HG03095 (cell line): ENCODE measurements around the gene FOLR1.

Source experiments
- ATAC-seq: cut with Tn5 transposase; IDR thresholded peaks from one replicate; pipeline ENCODE4 v1.9.1; 2021; ENCODE audit warnings: moderate library complexity; ENCODE audit not compliant: unreplicated experiment

Gene FOLR1

GRCh38 chr11:72234514-72234830, 42.5 kb downstream of the FOLR1 start:
- no peak for ATAC-seq

GRCh38 chr11:72234920-72235319, 43.0 kb downstream of the FOLR1 start:
- ATAC-seq, result no peak

GRCh38 chr11:72235351-72236057, 43.6 kb downstream of the FOLR1 start:
- ATAC-seq, result no peak

GRCh38 chr11:72236083-72236697, 44.2 kb downstream of the FOLR1 start:
- no peak for ATAC-seq

DNA sequence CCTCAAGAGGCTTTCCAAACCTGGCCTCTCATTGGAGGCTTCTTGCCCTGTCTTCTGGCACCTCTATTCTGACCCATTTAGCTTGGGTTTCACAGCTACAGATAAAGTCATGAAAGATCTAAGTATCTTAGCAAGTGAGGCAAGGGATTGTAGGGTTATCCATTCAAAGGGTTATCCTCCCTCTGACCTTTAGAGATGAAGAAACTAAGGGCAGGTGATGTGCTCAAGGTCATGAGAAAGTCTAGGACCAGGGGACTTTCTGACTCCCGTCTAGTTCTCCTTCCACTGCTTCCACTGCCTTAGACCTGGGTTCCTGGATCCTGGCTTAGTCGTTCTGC, 44.8 kb downstream of the FOLR1 start:
- ATAC-seq, result no peak

- no peak for ATAC-seq
These were observed 45.4 kb downstream of the FOLR1 start for GRCh38 chr11:72237112-72237931.

DNA sequence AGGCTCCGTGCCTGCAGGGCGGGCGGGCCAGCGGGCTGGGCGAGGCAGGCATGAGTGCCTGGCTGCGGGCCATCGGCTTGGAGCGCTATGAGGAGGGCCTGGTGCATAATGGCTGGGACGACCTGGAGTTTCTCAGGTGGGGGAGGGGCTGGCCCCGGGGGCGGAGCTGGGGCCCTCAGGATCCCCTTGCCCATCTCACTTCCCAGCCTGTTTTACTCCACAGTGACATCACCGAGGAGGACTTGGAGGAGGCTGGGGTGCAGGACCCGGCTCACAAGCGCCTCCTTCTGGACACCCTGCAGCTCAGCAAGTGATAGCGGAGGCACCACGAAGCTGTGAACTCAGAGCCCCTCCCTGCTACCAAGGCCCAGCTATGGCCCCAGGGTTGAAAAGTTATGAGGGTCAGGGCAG, 46.1 kb downstream of the FOLR1 start:
- no peak for ATAC-seq

GRCh38 chr11:72238492-72239312, 46.8 kb downstream of the FOLR1 start:
- no peak for ATAC-seq

- ATAC-seq, result no peak
These were observed 47.4 kb downstream of the FOLR1 start for GRCh38 chr11:72239313-72239848.

DNA sequence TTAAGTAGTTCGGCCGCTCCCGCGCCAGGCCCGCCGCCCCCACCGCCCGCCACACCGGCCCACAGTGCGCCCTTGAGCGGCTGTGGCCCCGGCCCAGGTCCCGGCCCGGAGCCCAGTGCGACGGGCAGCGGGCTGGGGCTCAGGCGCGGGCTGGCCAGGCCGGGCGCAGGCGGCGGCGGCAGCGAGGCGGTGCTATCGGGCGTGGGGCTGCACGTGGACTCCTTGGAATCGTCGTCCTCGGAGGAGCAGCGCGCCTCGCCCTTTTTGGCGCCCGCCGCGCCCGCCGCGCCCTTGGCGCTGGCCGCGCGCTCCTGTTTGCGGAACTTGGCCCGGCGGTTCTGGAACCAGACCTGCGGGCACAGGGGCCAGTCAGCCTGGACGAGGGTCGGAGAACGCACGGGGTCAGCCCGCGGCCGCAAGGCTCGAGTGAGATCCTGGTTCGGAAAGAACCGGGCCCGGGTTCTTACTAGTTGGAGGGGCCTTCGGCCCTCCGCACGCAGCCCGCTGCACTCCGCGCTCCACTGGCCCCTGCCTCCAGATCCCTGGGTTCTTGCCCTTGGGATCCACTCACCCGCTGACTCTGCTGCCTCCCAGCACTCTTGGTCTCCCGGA, 48.0 kb downstream of the FOLR1 start:
- ATAC-seq, result no peak

DNA sequence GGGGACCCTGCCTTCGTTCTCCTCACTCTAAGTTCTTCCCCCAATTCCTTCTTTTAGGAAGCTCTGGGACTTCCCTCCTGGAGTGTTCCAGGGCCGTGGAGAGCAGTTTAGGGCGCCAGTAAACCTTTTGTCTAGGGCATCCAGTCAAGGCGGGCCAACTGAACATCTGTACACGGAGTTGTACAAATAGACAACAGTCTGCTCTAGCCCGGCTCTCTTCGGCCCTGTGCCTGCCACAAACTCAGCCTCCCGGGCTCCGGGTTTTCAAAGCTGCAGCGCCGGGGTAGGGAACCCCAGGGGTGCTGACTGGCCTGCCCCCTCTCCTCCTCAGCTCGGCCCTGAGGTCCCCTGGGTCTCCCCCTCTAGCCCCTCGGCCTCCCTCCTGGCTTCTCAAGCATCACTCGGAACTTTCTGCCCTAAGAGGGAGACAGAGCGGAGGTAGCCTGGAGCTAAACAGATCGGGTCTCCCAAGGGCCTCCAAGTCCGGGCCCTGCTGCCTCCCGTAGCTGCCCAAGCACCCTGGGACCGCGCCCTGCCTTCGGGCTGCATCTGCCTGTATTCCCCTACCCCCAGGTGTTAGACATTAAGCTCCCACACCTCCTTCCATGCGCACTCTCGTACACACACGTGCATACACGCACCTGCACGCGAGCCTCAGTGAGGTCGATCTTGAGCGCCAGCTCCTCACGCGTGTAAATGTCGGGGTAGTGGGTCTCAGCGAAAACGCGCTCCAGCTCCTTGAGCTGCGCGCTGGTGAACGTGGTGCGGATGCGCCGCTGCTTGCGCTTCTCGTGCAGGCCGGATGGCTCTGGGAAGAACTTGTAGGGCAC, 48.7 kb downstream of the FOLR1 start:
- no peak for ATAC-seq

- ATAC-seq, result no peak
These were observed 49.4 kb downstream of the FOLR1 start for GRCh38 chr11:72241291-72241781.

DNA sequence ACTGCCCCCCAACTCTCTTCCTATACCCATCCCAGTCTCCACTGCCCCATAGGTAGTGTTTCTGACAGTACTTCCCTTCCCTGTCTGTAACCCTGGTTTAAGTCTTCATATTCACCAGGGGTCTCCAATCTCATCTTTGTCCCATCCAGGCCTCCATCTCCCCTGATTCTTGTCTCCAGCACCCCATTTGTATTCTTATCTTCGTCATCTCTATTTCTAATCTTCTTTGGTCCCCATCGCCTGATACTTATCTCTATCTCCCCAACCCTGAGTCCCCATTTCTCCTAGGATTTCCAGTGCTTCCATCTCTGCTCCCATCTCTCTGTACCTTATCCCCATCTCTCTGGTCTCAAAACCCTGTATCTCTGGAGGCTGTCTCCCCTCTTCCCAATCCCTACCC, 50.2 kb downstream of the FOLR1 start:
- no peak for ATAC-seq

DNA sequence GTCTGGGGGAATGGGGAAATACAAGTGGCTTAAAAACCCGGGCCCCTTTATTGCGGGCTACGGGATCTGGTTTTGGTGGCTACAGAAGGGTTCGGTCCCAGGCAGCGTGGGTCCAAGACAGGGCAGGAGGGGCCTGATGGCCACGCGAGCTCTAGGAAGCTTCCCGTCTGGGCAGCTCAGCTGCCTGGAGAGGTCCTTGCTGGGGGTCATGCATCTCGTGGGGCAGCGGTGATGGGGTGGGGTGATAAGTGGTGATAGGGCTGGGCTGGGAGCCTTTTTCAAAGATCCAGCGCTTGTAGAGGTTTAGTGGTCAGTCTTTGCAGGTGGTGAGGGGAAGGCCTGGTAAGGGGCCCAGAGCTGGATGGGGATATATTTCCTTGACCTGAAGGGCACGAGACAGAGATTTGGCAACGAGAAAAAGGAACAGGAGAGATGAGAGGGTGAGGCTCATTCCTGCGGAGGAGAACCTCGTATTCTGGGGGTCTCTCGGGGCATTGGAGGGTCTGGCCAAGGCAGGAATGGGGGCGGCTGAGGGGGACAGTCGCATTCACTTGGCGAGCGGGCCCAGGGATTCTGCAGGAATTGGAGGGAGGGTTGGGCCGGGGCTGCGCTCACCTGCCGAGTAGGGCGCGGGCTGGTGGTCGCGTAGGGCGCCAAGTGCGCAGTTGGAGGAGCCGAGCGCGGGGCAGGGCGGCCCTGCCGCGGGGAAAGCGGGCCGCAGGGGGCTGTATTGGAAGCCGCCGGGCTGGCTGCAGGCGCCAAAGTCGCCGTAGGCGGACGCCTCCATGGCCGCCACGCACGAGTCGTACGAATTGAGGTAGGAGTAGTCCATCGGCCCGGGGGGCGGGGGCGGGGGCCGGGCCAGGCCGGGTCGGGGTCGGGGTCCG, 51.5 kb downstream of the FOLR1 start:
- no peak for ATAC-seq

- ATAC-seq, result no peak
These were observed 52.1 kb downstream of the FOLR1 start, which contains the start of gene PHOX2A for GRCh38 chr11:72244060-72244360. Gene PHOX2A, minus strand, starts transcription at chr11:72244176. Its CDS starts 172 bp downstream, at chr11:72244004.

DNA sequence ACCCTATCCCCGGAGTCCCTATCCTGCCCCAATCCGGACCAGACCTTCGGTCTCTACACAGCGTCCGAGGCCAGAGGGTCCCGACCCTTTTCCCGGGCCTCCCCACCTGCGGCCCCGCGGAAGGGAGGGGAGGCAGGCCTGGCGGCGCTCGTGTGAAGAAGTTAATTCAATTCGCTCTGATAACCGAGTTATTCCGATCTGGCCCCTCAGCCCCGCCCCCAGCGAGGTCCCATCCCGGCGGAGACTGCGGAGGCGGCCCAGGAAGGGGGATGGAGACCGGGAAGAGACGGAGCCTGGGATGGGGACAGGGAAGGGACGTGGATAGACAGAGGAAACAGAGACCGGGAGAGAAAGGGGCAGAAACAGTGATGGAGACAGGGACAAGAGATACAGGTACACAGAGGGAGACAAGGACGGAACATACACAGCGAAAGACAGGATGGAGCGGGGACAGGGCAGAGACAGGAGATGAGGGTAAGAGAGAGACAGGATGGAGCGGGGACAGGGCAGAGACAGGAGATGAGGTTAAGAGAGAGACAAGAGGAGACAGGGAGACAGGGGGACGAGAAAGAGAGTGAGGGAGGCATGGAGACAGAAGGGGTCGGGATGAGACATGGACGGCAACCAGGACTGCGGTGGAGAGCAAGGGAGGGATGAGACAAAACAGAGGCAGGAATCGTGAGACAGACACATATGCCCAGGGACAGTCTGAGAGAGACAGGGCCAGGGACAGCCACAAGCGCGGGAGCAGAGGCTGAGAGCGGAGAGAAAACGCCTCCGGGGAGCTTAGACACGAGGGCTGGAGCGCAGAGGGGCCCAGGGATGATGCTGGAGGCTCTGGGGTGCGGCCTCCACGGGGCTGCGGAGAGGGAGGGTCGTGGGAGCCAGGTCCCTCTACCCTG, 52.7 kb downstream of the FOLR1 start:
- no peak for ATAC-seq

GRCh38 chr11:72245263-72245816, 53.4 kb downstream of the FOLR1 start:
- ATAC-seq, result no peak
